HG03025 (cell line): ENCODE results near the gene OR2T11.
A peak's percentile ranks its signal among the peaks of the same experiment; 100 is the strongest.
"Not testable (repeated sequence)": the region's sequence is repeated elsewhere in the genome, so short reads cannot be mapped to it uniquely, and the experiment has no call there.

Experiments
- ATAC-seq: cut with Tn5 transposase; IDR thresholded peaks from one replicate; pipeline ENCODE4 v1.9.1; 2021; ENCODE audit warnings: mild to moderate bottlenecking, moderate library complexity; ENCODE audit not compliant: unreplicated experiment, low FRiP score

Gene OR2T11

GRCh38 chr1:248634991-248635390 is at the start of gene OR2T11:
Gene OR2T11 (minus strand): TSS chr1:248635091. CDS start chr1:248627128, 7,963 bp downstream.
- not testable (repeated sequence) for ATAC-seq

GRCh38 chr1:248681651-248682050 is 46.8 kb upstream of the OR2T11 start:
- no peak for ATAC-seq

GRCh38 chr1:248670003-248670402 is 35.1 kb upstream of the OR2T11 start:
- ATAC-seq: no peak

GRCh38 chr1:248663453-248664328 is 28.8 kb upstream of the OR2T11 start:
- peak; percentile 96 for ATAC-seq

- not testable (repeated sequence) for ATAC-seq
Measured at GRCh38 chr1:248656797-248657196, 21.9 kb upstream of the OR2T11 start.

- peak; percentile 68 for ATAC-seq
Measured at GRCh38 chr1:248655354-248655753, 20.5 kb upstream of the OR2T11 start, which contains the start of gene OR2T27. Gene OR2T27 (minus strand): TSS chr1:248655528. CDS start chr1:248650884, 4,644 bp downstream.

- ATAC-seq: not testable (repeated sequence)
Measured at GRCh38 chr1:248648770-248649536, 14.1 kb upstream of the OR2T11 start.

- not testable (repeated sequence) for ATAC-seq
Measured at GRCh38 chr1:248645178-248645577, 10.3 kb upstream of the OR2T11 start, which contains the start of gene OR2T35. Gene OR2T35 (minus strand): TSS chr1:248645278. CDS start chr1:248639258, 6,020 bp downstream.

- ATAC-seq: peak; percentile 42
Measured at GRCh38 chr1:248642971-248643651, 8.2 kb upstream of the OR2T11 start.

- peak; percentile 18 for ATAC-seq
Measured at GRCh38 chr1:248641583-248641982, 6.7 kb upstream of the OR2T11 start.

GRCh38 chr1:248640906-248641305 is 6.0 kb upstream of the OR2T11 start:
- ATAC-seq: peak; percentile 30

- not testable (repeated sequence) for ATAC-seq
Measured at GRCh38 chr1:248639652-248640051, 4.8 kb upstream of the OR2T11 start.

GRCh38 chr1:248636612-248637011 is 1.7 kb upstream of the OR2T11 start:
- not testable (repeated sequence) for ATAC-seq

- no peak for ATAC-seq
Measured at GRCh38 chr1:248631354-248632008, 3.4 kb downstream of the OR2T11 start.

- no peak for ATAC-seq
Measured at GRCh38 chr1:248630551-248630950, 4.3 kb downstream of the OR2T11 start.

- ATAC-seq: peak; percentile 89
Measured at GRCh38 chr1:248627971-248628844, 6.7 kb downstream of the OR2T11 start.

GRCh38 chr1:248625971-248626370 is 8.9 kb downstream of the OR2T11 start:
- ATAC-seq: no peak

GRCh38 chr1:248625166-248625565 is 9.7 kb downstream of the OR2T11 start:
- no peak for ATAC-seq

- ATAC-seq: no peak
Measured at GRCh38 chr1:248622570-248623001, 12.3 kb downstream of the OR2T11 start.
